Large intestine (tissue), 3 donors: ENCODE data around the gene RBP3. TPM values are rescaled to one million over a fixed set of nuclear protein-coding genes. Genes with fewer than 3 reads are reported as not detected.

ENCODE experiments used
- DNase-seq, 2 donors: peaks; one replicate each; pipeline versions ENCODE4 v3.0.0 to v3.0.0-alpha.2; 2013
- H3K27ac ChIP-seq: one replicate; pipeline ENCODE4 v1.5.1; 2013; ENCODE audit warnings: low read length
- H3K27me3 ChIP-seq: 2 replicates; pipeline ENCODE4 v1.6.1; 2013; ENCODE audit warnings: low read length; ENCODE audit not compliant: control insufficient read depth, insufficient read depth
- H3K36me3 ChIP-seq: 2 replicates; pipeline ENCODE4 v1.6.1; 2013; ENCODE audit warnings: low read length; ENCODE audit not compliant: control insufficient read depth, insufficient read depth
- H3K4me1 ChIP-seq: one replicate; pipeline ENCODE4 v1.6.1; 2013; ENCODE audit warnings: low read length; ENCODE audit not compliant: control insufficient read depth, insufficient read depth
- H3K4me3 ChIP-seq: one replicate; pipeline ENCODE4 v1.5.1; 2013; ENCODE audit warnings: low read length
- H3K9me3 ChIP-seq: one replicate; pipeline ENCODE4 v1.6.1; 2013; ENCODE audit warnings: mild to moderate bottlenecking, low read depth, low read length, moderate library complexity; ENCODE audit not compliant: control insufficient read depth
- WGBS: methylation state at CpG from one replicate; pipeline ENCODE4 v1.1.5; 2013; ENCODE audit warnings: low lambda C conversion rate; ENCODE audit not compliant: insufficient coverage; 5-methylcytosine and 5-hydroxymethylcytosine counted together
- polyA plus RNA-seq: library from polyadenylated mRNA; unstranded; fragments of 120-200 nt; gene quantifications from one replicate; pipeline ENCODE4 v1.2.1, GENCODE V29; 2013

Gene RBP3
- polyA plus RNA-seq, 1 donor, result 0.06 TPM

DNA sequence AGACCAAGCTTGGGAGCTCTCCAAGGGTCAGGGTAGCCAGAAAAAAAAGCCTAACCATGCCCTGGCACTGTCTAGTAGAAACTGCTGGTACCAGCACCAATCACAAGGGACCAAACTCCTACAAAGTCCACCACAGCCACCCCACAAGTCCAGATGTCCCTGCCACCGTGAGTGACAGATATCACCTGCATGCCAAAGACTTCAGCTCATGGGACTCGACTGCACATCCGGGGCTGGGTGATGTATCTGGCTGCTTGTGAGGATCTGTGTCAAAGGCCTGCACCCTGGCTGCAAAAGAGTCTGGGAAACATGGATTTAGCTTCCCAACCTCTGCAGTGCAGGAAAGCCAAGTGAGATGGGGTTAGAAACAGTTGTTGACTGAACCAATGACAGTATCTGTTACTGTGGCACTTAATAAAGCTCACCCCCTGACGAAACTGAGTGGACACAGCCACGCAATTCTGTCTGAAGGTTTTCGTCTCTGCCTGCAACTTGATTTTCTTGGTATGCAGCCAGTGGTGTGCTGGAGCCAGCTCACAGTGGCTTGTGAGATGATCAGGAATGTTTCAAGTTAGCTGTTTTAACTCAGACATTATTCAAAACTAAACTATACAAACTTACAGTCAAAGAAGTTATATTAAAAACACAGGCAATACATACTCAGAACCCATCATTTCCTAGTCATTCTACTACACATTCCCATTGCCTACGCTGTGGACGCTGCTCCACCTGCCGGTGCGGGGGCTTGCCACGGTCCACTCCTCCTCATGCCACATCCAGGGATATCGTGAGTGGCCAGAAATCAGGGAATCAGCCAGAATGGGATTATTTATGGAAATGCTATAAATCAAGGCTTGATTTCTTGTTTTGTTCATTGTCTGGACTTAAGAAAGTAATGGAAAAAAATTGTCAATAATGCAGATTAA lies 26.7 kb downstream of the RBP3 start:
- Histone ChIP-seq H3K27me3 (no peaks in the 10 kb centered on the region), H3K4me1 (peaks cover 11% of the 10 kb centered on the region), H3K27ac (no peak overlapping the region), H3K36me3 (no peaks in the 10 kb centered on the region), H3K9me3 (no peaks in the 10 kb centered on the region), H3K4me3 (no peak overlapping the region)
- no CpG with 5 or more reads among the region's 12 CpGs for WGBS
- no peak for DNase-seq

DNA sequence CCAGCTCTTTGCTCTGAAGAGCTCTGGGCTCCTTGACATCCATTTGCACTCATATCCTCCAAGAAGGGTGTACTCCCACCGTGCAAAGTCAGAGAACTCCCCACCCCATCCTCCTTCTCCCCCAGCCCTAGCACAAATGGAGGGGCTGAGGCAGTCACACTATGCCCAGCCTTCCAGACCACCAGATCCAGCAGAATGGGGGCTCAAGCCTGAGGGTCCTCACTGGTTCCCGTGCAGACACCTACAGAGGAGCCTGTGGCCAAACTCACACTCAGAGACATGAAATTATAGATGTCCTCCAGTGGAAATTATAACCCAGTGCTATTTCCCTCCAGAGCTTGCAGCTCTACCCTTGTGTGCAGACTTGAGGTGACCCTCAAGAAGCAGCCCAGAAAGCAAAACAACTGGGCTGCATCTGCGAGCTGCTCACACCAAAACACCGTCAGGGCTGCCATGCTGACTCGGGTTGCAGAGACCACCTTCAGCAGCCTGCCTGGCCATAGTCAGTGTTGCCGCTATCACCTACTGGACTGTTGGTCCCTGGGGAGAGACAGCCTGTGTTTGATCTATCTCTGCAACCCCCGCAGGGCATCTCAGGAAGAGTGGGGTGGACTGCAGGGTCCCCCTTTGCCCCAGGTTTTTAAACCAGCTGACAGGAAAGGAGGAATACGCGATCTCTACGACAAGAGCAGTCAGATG lies 28.5 kb downstream of the RBP3 start:
- Histone ChIP-seq H3K36me3 (no peaks in the 10 kb centered on the region), H3K9me3 (no peaks in the 10 kb centered on the region), H3K27ac (no peak overlapping the region), H3K27me3 (no peaks in the 10 kb centered on the region), H3K4me1 (peaks cover 28% of the 10 kb centered on the region), H3K4me3 (no peak overlapping the region)
- DNase-seq, result no peak
- no CpG with 5 or more reads among the region's 10 CpGs for WGBS

DNA sequence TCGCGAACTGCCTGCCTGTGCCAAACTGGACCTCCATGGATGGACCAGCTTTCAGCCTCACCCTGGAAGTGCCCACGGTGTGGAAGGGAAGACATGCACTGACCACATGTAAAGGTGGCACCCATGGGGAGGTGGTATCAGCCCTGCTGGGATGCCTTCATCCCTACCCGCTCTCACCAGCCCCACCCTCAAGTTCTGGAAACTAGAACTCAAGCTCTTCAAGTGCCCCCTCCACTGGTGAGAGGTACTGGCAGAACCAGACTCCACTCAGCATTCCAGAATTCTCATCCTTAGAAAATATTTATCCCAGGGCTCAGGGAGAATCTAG lies 30.0 kb downstream of the RBP3 start:
- Histone ChIP-seq H3K4me1 (peaks cover 38% of the 10 kb centered on the region), H3K27me3 (no peaks in the 10 kb centered on the region), H3K4me3 (no peak overlapping the region), H3K36me3 (no peaks in the 10 kb centered on the region), H3K27ac (no peak overlapping the region), H3K9me3 (no peaks in the 10 kb centered on the region)
- no CpG with 5 or more reads among the region's 4 CpGs for WGBS
- no peak for DNase-seq

DNA sequence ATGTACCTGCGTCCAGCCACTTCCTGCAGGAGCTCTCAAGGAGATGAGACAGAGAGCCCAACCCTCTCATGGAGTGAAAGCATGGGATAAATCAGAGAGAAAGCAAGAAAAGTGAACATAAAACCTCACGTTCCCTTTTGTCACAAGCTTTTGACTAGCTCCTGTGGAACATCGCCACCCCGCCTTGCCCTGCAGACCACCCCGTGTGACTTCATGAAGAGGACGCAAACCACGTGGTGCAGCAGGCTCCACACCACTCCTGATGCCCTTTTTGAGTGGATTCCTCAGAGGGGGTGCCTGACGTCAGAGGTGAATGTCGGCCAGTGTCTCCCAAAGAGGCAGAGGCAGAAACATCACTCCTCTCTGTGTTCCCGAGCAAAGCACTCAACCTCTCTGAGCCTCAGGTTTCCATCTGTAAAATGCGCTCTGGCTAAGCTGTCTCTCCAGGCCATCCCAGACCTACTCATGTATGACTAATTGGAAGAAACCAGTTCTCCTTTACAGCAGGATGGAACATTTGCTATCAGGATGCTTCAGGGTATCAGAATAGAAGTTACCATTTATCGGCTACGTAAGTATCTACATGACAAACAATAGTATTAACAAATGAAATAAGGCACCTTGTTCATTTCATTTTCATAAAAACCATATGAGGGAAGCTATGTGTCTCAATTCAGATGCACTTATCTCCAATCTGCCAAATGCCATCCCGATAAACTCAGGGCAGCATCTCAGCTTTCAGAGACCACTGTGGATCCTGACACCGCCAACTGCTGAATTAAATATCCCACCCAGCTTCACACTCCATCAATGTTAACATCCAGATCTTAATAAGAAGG lies 30.7 kb downstream of the RBP3 start:
- no peaks in the 10 kb centered on the region for H3K36me3 ChIP-seq
- H3K9me3 ChIP-seq, result no peaks in the 10 kb centered on the region
- H3K4me3 ChIP-seq, result no peak overlapping the region
- no peaks in the 10 kb centered on the region for H3K27me3 ChIP-seq
- peaks cover 45% of the 10 kb centered on the region for H3K4me1 ChIP-seq
- no peak overlapping the region for H3K27ac ChIP-seq
- DNase-seq, result no peak
- WGBS, result 100% methylated on average over 2 of the region's 15 CpGs

DNA sequence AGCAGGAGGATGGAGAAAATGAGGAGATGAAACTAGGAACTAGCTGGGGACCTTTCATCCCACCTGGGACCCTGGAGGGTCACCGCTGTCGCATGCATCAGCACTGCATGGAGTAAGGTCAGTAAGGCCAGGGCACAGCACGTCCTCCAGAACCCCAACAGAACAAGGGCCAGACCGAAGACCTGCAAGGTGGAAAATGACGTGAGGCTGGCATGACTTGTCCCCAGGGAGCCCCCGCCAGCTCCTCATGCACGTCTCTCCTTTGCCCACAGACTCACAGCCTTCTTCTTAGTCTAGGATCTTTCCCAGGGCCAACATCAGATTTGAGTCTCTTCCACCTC lies 31.3 kb downstream of the RBP3 start:
- Histone ChIP-seq H3K4me3 (no peak overlapping the region), H3K27ac (no peak overlapping the region), H3K4me1 (peaks cover 48% of the 10 kb centered on the region), H3K27me3 (no peaks in the 10 kb centered on the region), H3K9me3 (no peaks in the 10 kb centered on the region), H3K36me3 (no peaks in the 10 kb centered on the region)
- DNase-seq, result no peak
- WGBS, result no CpG with 5 or more reads among the region's 7 CpGs

DNA sequence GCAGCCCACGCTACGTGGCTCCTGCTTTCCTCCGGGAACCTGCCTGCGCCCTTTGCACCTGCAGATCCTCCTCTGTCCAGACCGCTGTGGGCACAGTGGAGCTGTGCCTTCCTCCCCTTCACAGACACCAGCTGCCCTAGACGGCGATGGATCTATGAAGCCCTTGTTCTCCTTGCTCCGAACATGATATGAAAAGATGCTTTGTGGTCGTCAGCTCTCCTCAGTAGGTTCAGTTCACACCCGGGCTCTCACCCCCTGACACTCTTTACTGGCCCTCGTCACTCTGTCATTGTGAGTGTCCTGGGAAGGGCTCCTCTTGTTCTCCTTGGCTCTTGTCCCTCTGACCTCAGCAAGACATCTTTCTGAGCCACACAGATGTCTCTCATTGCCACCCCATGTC lies 31.7 kb downstream of the RBP3 start:
- Histone ChIP-seq H3K9me3 (no peaks in the 10 kb centered on the region), H3K4me3 (no peak overlapping the region), H3K36me3 (no peaks in the 10 kb centered on the region), H3K4me1 (peaks cover 48% of the 10 kb centered on the region), H3K27me3 (no peaks in the 10 kb centered on the region), H3K27ac (peak overlapping the region; percentile 46)
- DNase-seq, result no peak
- WGBS, result 93% methylated on average over 2 of the region's 11 CpGs

- Histone ChIP-seq H3K27me3 (no peaks in the 10 kb centered on the region), H3K36me3 (no peaks in the 10 kb centered on the region), H3K9me3 (no peaks in the 10 kb centered on the region), H3K4me3 (no peak overlapping the region), H3K27ac (peak overlapping the region; percentile 58), H3K4me1 (peaks cover 48% of the 10 kb centered on the region)
- WGBS, result 20% methylated on average over 1 of the region's 8 CpGs
- DNase-seq, result peak; percentile 82 to 93
These were observed 32.4 kb downstream of the RBP3 start for GRCh38 chr10:47380341-47381102.

DNA sequence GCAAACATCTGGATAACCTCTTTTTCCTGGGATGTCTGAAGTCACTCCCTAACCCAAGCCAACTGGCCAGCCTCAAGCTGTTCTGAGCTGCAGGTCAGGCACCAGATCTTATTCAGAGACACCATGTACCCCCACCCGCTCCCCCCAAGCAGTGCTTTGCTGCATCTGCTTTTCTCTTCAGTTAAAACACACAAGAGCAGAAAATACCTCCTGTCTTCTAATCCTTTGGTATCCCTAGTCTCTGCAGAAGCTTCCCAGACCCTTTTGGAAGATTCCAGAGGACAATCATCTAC lies 32.9 kb downstream of the RBP3 start:
- H3K27ac ChIP-seq, result peak overlapping the region; percentile 58
- H3K4me1 ChIP-seq, result peaks cover 48% of the 10 kb centered on the region
- WGBS, result no CpG with 5 or more reads among the region's 1 CpG

DNA sequence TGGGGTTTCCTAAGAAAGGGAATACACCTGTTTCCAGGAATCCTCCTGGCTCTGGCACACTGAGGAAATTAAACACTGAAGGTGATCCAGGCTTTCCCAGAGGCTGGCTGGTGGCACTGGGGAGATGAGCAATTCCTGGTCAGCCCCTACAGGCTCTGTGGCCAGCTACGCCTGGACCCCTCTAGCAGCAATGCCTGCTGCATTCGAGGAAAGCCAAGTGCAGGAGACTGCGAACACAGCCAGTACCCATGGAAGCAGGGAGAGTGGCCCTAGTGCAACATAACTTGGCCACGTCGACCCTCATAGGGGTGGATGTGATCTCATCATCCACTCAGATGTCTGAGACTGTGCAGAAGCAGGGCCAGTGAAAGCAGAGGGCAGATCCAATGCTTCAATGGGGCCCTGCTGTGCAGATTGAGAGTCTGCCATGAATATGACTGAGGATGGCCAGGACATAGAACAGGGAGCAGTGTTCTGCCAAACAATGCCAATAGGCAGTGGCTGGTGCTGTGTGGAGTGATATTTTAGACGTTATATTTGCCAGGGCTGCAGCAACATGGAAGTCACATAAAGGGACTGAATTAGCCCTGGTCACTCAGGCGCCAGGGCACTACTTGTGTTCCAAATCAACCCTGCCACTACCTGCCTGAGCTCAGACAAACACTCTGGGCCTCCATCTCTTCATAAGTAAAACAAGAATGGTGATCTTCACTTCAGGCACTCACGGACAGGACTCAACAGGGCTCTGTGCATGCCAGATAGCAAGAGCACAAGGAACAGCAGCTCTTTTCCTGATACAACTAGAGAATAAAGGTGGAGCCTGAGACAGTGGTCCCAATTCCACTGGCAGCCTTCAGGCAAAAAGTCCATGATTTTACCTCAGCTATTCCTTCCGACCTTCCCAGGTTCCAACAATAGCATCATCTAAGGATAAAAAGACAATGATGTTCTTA lies 33.5 kb downstream of the RBP3 start:
- DNase-seq, result no peak
- H3K4me1 ChIP-seq, result peaks cover 48% of the 10 kb centered on the region
- no peak overlapping the region for H3K4me3 ChIP-seq
- no peaks in the 10 kb centered on the region for H3K27me3 ChIP-seq
- peak overlapping the region; percentile 58 for H3K27ac ChIP-seq
- WGBS, result no CpG with 5 or more reads among the region's 9 CpGs
- no peaks in the 10 kb centered on the region for H3K9me3 ChIP-seq
- no peaks in the 10 kb centered on the region for H3K36me3 ChIP-seq

More for the DNA sequence above, 32.9 kb downstream of the RBP3 start:
- DNase-seq, result no peak
- H3K36me3 ChIP-seq, result no peaks in the 10 kb centered on the region
- no peaks in the 10 kb centered on the region for H3K9me3 ChIP-seq
- H3K27me3 ChIP-seq, result no peaks in the 10 kb centered on the region
- no peak overlapping the region for H3K4me3 ChIP-seq
